HCT116 (cell line): ENCODE results near the gene FBH1. TPM values are rescaled to one million over a fixed set of nuclear protein-coding genes. Genes with fewer than 3 reads are reported as not detected.

Experiments used
- ATAC-seq: fragments of 200-7000 bp; cut with Tn5 transposase; 2 replicates; pipeline ENCODE4 v1.9.1; 2020; ENCODE audit warnings: mild to moderate bottlenecking, moderate library complexity
- BruUV-seq: library from RNA; stranded (reverse); fragments of 400-500 nt; replicated peaks from 2 replicates; lab custom pipeline; 2021; lab: Mats Ljungman, UMichigan
- CTCF ChIA-PET: fragments of 300-600 bp; sonication (Branson Sonifier 250); formaldehyde crosslinking; loops from one replicate; lab custom pipeline; 2021; ENCODE audit warnings: antibody characterized with exemption; lab: Charles Lee
- POLR2A ChIA-PET: fragments of 300-600, 350-600 bp; sonication (Branson Sonifier 250); formaldehyde crosslinking; loops from one replicate; lab custom pipeline; 2021; ENCODE audit warnings: antibody characterized with exemption; lab: Charles Lee
- RAD21 ChIA-PET, 2 experiments: fragments of 300-600 bp; sonication (Branson Sonifier 250); formaldehyde crosslinking; loops; one replicate each; lab custom pipeline; 2023; ENCODE audit warnings: low total read pairs in 2 of 2; ENCODE audit not compliant: uncharacterized antibody in 2 of 2, unreplicated experiment in 2 of 2, low non-redundant PET in 1 of 2; lab: Charles Lee
- DNase-seq: peaks from one replicate; pipeline ENCODE4 v3.0.0-alpha.2; 2010; ENCODE audit warnings: low read depth, low spot score
- H2AFZ ChIP-seq: fragments of 200-600 bp; shearing (Covaris generic), sonication (generic); 2 replicates; pipeline ENCODE4 v1.6.1; 2017; ENCODE audit warnings: low read depth, mixed run types, mixed read lengths, antibody characterized with exemption, low read length; ENCODE audit not compliant: poor library complexity, severe bottlenecking
- H3K27ac ChIP-seq: 2 replicates; pipeline ENCODE4 v1.5.1; 2012; ENCODE audit warnings: low read depth, low read length
- H3K27me3 ChIP-seq: fragments of 200-600 bp; sonication (generic); 2 replicates; pipeline ENCODE4 v1.6.1; 2016; ENCODE audit warnings: mixed run types, low read length, mixed read lengths; ENCODE audit not compliant: insufficient read depth
- H3K36me3 ChIP-seq, 2 experiments: fragments of 200-500 bp in 1 of 2; fragments of 200-600 bp in 1 of 2; sonication (Bioruptor generic) in 1 of 2; sonication (generic) in 1 of 2; 2 replicates each; pipeline versions ENCODE4 v1.5.1 to v1.6.1; 2014 to 2016; ENCODE audit warnings: low read length in 2 of 2, inconsistent platforms in 1 of 2, mixed read lengths in 1 of 2, mixed run types in 1 of 2; ENCODE audit not compliant: insufficient read depth in 2 of 2, control insufficient read depth in 1 of 2
- H3K4me1 ChIP-seq, 2 experiments: fragments of 200-600 bp in 1 of 2; sonication (generic) in 1 of 2; 2 replicates each; pipeline versions ENCODE4 v1.5.1 to v1.6.1; 2012 to 2017; ENCODE audit warnings: low read length in 2 of 2, inconsistent platforms in 1 of 2, mild to moderate bottlenecking in 1 of 2, mixed read lengths in 1 of 2, mixed run types in 1 of 2, moderate library complexity in 1 of 2; ENCODE audit not compliant: insufficient read depth in 2 of 2, control insufficient read depth in 1 of 2
- H3K4me2 ChIP-seq: fragments of 200-600 bp; sonication (generic); 2 replicates; pipeline ENCODE4 v1.6.1; 2017; ENCODE audit warnings: mixed run types, low read length, mixed read lengths
- H3K4me3 ChIP-seq, 2 experiments: fragments of 200-600 bp in 1 of 2; sonication (generic) in 1 of 2; replicated peaks in 1 of 2; 2 replicates each; pipeline ENCODE4 v1.5.1; 2011 to 2016; ENCODE audit warnings: low read length in 2 of 2, control low read depth in 1 of 2, low read depth in 1 of 2, mild to moderate bottlenecking in 1 of 2, mixed read lengths in 1 of 2, mixed run types in 1 of 2
- H3K79me2 ChIP-seq: fragments of 200-600 bp; sonication (generic); 2 replicates; pipeline ENCODE4 v1.6.1; 2017; ENCODE audit warnings: mild to moderate bottlenecking, mixed run types, low read length, moderate library complexity, mixed read lengths; ENCODE audit not compliant: insufficient read depth
- H3K9ac ChIP-seq: fragments of 200-600 bp; sonication (generic); 2 replicates; pipeline ENCODE4 v1.6.1; 2016; ENCODE audit warnings: low read length, mixed read lengths
- H3K9me2 ChIP-seq: fragments of 200-600 bp; sonication (generic), shearing (Covaris generic); 2 replicates; pipeline ENCODE4 v1.6.1; 2017; ENCODE audit warnings: mixed run types, mild to moderate bottlenecking, moderate library complexity; ENCODE audit not compliant: insufficient read depth
- H3K9me3 ChIP-seq, 2 experiments: fragments of 200-500 bp in 1 of 2; fragments of 200-600 bp in 1 of 2; sonication (Bioruptor generic) in 1 of 2; sonication (generic) in 1 of 2; 2 replicates each; pipeline ENCODE4 v1.6.1; 2014 to 2017; ENCODE audit warnings: low read length in 2 of 2, mixed read lengths in 2 of 2, inconsistent platforms in 1 of 2, low read depth in 1 of 2, mild to moderate bottlenecking in 1 of 2, mixed run types in 1 of 2, moderate library complexity in 1 of 2; ENCODE audit not compliant: control insufficient read depth in 1 of 2, insufficient read depth in 1 of 2
- H4K20me1 ChIP-seq: fragments of 200-600 bp; sonication (generic), shearing (Covaris generic); 2 replicates; pipeline ENCODE4 v1.6.1; 2017; ENCODE audit warnings: mixed run types, mild to moderate bottlenecking, moderate library complexity; ENCODE audit not compliant: insufficient read depth
- CEBPB ChIP-seq: IDR thresholded peaks from 2 replicates; pipeline ENCODE4 v1.6.1; 2012; ENCODE audit warnings: low read depth
- ELF1 ChIP-seq: IDR thresholded peaks from 2 replicates; pipeline ENCODE4 v1.6.1; 2012; ENCODE audit warnings: low read depth, borderline replicate concordance
- EZH2 ChIP-seq: fragments of 200-600 bp; sonication (generic); IDR thresholded peaks from 2 replicates; pipeline ENCODE4 v1.6.1; 2017; ENCODE audit warnings: antibody characterized with exemption, mixed run types
- EZH2phosphoT487 ChIP-seq: fragments of 200-600 bp; IDR thresholded peaks from 2 replicates; pipeline ENCODE4 v1.6.1; 2018; ENCODE audit warnings: antibody characterized with exemption, borderline replicate concordance
- JUND ChIP-seq: IDR thresholded peaks from 2 replicates; pipeline ENCODE4 v1.6.1; 2012
- POLR2AphosphoS5 ChIP-seq: IDR thresholded peaks from 2 replicates; pipeline ENCODE4 v1.6.1; 2011; ENCODE audit warnings: mild to moderate bottlenecking, low read depth, low read length, moderate library complexity
- RAD21 ChIP-seq: IDR thresholded peaks from 2 replicates; pipeline ENCODE4 v1.6.1; 2012; ENCODE audit warnings: low read depth, mild to moderate bottlenecking
- TCF7L2 ChIP-seq: IDR thresholded peaks from 2 replicates; pipeline ENCODE4 v1.7.0; 2011; ENCODE audit warnings: borderline replicate concordance, inconsistent platforms; ENCODE audit not compliant: insufficient read depth, insufficient read length; ENCODE audit errors: extremely low read depth
- intact Hi-C: fragments of 100-400 bp; cut with micrococcal nuclease; formaldehyde crosslinking; loops from 2 replicates; pipeline ENCODE4 v1.10.0; 2022
- total RNA-seq: library from RNA; stranded (reverse); gene quantifications from one replicate; pipeline ENCODE4 v1.2.1, GENCODE V29; 2021; ENCODE audit not compliant: unreplicated experiment
- TF ChIP-seq, protein P1 (sequence below): IDR thresholded peaks from 2 replicates; pipeline ENCODE4 v1.6.1; 2012; ENCODE audit warnings: low read depth
- TF ChIP-seq, protein P2 (sequence below): IDR thresholded peaks from 2 replicates; pipeline ENCODE4 v1.6.1; 2012
- TF ChIP-seq, protein P3 (sequence below): IDR thresholded peaks from 2 replicates; pipeline ENCODE4 v1.6.1; 2011; ENCODE audit warnings: mild to moderate bottlenecking, low read length, moderate library complexity; ENCODE audit not compliant: insufficient replicate concordance; ENCODE audit errors: extremely low read depth
- TF ChIP-seq, protein P4 (sequence below): IDR thresholded peaks from 2 replicates; pipeline ENCODE4 v1.6.1; 2012

FBH1 gene
- total RNA-seq, 1 experiment from 2014 or later = 70.2 TPM

DNA sequence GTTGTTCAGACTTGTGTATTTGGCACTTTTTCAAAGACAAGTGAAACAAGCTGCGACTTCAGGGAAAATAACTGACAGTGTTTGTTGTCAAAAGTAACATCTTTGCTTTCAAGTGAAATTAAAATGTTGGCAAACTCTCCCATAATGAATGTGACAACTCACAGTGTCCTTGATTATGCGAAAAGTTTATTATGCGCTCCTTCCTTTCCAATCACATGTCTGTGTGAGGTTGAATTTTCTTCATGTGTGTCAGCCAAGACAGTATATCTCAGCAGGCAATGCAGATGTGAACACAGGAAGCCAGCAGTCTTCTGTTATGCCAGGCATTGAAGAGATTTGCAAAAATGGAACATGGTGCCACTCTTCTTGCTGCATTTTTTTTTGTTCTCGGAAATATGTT is 28.7 kb downstream of the FBH1 start:
- no peak overlapping the region for H3K4me3 ChIP-seq
- TF ChIP-seq, protein P1, sequence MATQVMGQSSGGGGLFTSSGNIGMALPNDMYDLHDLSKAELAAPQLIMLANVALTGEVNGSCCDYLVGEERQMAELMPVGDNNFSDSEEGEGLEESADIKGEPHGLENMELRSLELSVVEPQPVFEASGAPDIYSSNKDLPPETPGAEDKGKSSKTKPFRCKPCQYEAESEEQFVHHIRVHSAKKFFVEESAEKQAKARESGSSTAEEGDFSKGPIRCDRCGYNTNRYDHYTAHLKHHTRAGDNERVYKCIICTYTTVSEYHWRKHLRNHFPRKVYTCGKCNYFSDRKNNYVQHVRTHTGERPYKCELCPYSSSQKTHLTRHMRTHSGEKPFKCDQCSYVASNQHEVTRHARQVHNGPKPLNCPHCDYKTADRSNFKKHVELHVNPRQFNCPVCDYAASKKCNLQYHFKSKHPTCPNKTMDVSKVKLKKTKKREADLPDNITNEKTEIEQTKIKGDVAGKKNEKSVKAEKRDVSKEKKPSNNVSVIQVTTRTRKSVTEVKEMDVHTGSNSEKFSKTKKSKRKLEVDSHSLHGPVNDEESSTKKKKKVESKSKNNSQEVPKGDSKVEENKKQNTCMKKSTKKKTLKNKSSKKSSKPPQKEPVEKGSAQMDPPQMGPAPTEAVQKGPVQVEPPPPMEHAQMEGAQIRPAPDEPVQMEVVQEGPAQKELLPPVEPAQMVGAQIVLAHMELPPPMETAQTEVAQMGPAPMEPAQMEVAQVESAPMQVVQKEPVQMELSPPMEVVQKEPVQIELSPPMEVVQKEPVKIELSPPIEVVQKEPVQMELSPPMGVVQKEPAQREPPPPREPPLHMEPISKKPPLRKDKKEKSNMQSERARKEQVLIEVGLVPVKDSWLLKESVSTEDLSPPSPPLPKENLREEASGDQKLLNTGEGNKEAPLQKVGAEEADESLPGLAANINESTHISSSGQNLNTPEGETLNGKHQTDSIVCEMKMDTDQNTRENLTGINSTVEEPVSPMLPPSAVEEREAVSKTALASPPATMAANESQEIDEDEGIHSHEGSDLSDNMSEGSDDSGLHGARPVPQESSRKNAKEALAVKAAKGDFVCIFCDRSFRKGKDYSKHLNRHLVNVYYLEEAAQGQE = no peak
- no peak for TF ChIP-seq EZH2phosphoT487
- TF ChIP-seq, protein P2, sequence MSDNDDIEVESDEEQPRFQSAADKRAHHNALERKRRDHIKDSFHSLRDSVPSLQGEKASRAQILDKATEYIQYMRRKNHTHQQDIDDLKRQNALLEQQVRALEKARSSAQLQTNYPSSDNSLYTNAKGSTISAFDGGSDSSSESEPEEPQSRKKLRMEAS = no peak
- TF ChIP-seq EZH2 = no peak
- TF ChIP-seq JUND = no peak
- TF ChIP-seq, protein P3, sequence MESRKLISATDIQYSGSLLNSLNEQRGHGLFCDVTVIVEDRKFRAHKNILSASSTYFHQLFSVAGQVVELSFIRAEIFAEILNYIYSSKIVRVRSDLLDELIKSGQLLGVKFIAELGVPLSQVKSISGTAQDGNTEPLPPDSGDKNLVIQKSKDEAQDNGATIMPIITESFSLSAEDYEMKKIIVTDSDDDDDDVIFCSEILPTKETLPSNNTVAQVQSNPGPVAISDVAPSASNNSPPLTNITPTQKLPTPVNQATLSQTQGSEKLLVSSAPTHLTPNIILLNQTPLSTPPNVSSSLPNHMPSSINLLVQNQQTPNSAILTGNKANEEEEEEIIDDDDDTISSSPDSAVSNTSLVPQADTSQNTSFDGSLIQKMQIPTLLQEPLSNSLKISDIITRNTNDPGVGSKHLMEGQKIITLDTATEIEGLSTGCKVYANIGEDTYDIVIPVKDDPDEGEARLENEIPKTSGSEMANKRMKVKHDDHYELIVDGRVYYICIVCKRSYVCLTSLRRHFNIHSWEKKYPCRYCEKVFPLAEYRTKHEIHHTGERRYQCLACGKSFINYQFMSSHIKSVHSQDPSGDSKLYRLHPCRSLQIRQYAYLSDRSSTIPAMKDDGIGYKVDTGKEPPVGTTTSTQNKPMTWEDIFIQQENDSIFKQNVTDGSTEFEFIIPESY = no peak
- no peak for TF ChIP-seq ELF1
- no peak for TF ChIP-seq RAD21
- TF ChIP-seq TCF7L2 = no peak
- no peak for TF ChIP-seq CEBPB
- no peak for TF ChIP-seq POLR2AphosphoS5
- TF ChIP-seq, protein P4, sequence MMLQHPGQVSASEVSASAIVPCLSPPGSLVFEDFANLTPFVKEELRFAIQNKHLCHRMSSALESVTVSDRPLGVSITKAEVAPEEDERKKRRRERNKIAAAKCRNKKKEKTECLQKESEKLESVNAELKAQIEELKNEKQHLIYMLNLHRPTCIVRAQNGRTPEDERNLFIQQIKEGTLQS = no peak
- no peaks in the 10 kb centered on the region for H4K20me1 ChIP-seq
- no peak overlapping the region for H3K4me2 ChIP-seq
- no peaks in the 10 kb centered on the region for H3K4me1 ChIP-seq
- no peak overlapping the region for H3K27ac ChIP-seq
- H3K9me2 ChIP-seq = no peaks in the 10 kb centered on the region
- peaks cover 58 to 72% of the 10 kb centered on the region in 2 experiments for H3K36me3 ChIP-seq
- no peak overlapping the region for H3K9ac ChIP-seq
- no peak for DNase-seq
- H3K9me3 ChIP-seq = no peaks in the 10 kb centered on the region
- no peaks in the 10 kb centered on the region for H3K27me3 ChIP-seq
- POLR2A ChIA-PET = no interaction called here
- no peak overlapping the region for H2AFZ ChIP-seq
- RAD21 ChIA-PET = no interaction called here
- no peaks in the 10 kb centered on the region for H3K79me2 ChIP-seq
- no TSS peak for BruUV-seq
- ATAC-seq = no peak
- intact Hi-C loops = no loop called here
- CTCF ChIA-PET = no interaction called here
